SU-DHL-6 (cell line): ENCODE results near the gene SLC9A9.

Experiments
- H2AFZ ChIP-seq: fragments of 200-600 bp; sonication (generic); 2 replicates; pipeline ENCODE4 v1.6.1; 2014; ENCODE audit warnings: low read depth, mild to moderate bottlenecking, moderate library complexity, mixed read lengths, antibody characterized with exemption, low read length; ENCODE audit not compliant: severe bottlenecking
- H3F3A ChIP-seq: fragments of 200-600 bp; shearing (Covaris generic); 2 replicates; pipeline ENCODE4 v1.6.0; 2016; ENCODE audit warnings: antibody characterized with exemption, mild to moderate bottlenecking; ENCODE audit not compliant: insufficient read depth
- H3K27ac ChIP-seq: fragments of 200-600 bp; sonication (generic); 2 replicates; pipeline ENCODE4 v1.5.1; 2016; ENCODE audit warnings: low read depth, mild to moderate bottlenecking, low read length, moderate library complexity, mixed read lengths
- H3K27me3 ChIP-seq: fragments of 200-600 bp; sonication (generic), shearing (Covaris generic); 2 replicates; pipeline ENCODE4 v1.6.0; 2014; ENCODE audit warnings: mild to moderate bottlenecking, low read length
- H3K36me3 ChIP-seq: fragments of 200-600 bp; sonication (generic); 2 replicates; pipeline ENCODE4 v1.6.1; 2014; ENCODE audit warnings: mild to moderate bottlenecking, low read length, mixed read lengths
- H3K4me2 ChIP-seq: fragments of 300-600, 200-600 bp; shearing (Covaris generic), sonication (generic); 2 replicates; pipeline ENCODE4 v1.6.0; 2014; ENCODE audit warnings: low read length, low read depth, mild to moderate bottlenecking; ENCODE audit not compliant: poor library complexity, severe bottlenecking
- H3K4me3 ChIP-seq: fragments of 200-600 bp; sonication (generic); 2 replicates; pipeline ENCODE4 v1.5.1; 2014; ENCODE audit warnings: antibody characterized with exemption, low read length, mild to moderate bottlenecking, mixed read lengths; ENCODE audit not compliant: insufficient read depth, poor library complexity, severe bottlenecking
- H3K79me2 ChIP-seq: fragments of 200-600 bp; sonication (generic); 2 replicates; pipeline ENCODE4 v1.6.1; 2014; ENCODE audit warnings: mild to moderate bottlenecking, low read length, moderate library complexity; ENCODE audit not compliant: insufficient read depth
- H3K9ac ChIP-seq: fragments of 200-600 bp; sonication (generic); 2 replicates; pipeline ENCODE4 v1.7.0; 2014; ENCODE audit warnings: mild to moderate bottlenecking, low read length
- H3K9me2 ChIP-seq: fragments of 200-600 bp; sonication (generic); replicated peaks from 2 replicates; pipeline ENCODE4 v1.6.1; 2014; ENCODE audit warnings: low read length; ENCODE audit not compliant: insufficient read depth
- H3K9me3 ChIP-seq: fragments of 200-600 bp; sonication (generic); 2 replicates; pipeline ENCODE4 v1.6.1; 2014; ENCODE audit warnings: low read length, mixed read lengths; ENCODE audit not compliant: insufficient read depth
- H4K20me1 ChIP-seq: fragments of 200-600 bp; sonication (generic); 2 replicates; pipeline ENCODE4 v1.6.1; 2014; ENCODE audit warnings: low read depth, mild to moderate bottlenecking, antibody characterized with exemption, low read length, moderate library complexity, mixed read lengths
- CTCF ChIP-seq: fragments of 200-600 bp; sonication (generic); IDR thresholded peaks from one replicate; pipeline ENCODE4 v1.5.1; 2017; ENCODE audit warnings: antibody characterized with exemption, mild to moderate bottlenecking, low read length, moderate library complexity; ENCODE audit not compliant: insufficient read depth, poor library complexity, severe bottlenecking
- EZH2phosphoT487 ChIP-seq: fragments of 200-600 bp; sonication (generic), shearing (Covaris generic); conservative IDR thresholded peaks from 2 replicates; pipeline ENCODE4 v1.6.1; 2018; ENCODE audit warnings: mild to moderate bottlenecking, antibody characterized with exemption, low read length, moderate library complexity, mixed read lengths

Gene SLC9A9

GRCh38 chr3:143362115-143362991 lies 485.9 kb downstream of the SLC9A9 start:
- Histone ChIP-seq H4K20me1 (no peaks in the 10 kb centered on the region), H3K9ac (no peak overlapping the region), H3K9me2 (no peaks in the 10 kb centered on the region), H3K4me3 (no peak overlapping the region), H3K79me2 (no peaks in the 10 kb centered on the region), H3K4me2 (no peak overlapping the region), H3K27ac (no peak overlapping the region), H2AFZ (no peak overlapping the region), H3K36me3 (no peaks in the 10 kb centered on the region), H3K27me3 (no peaks in the 10 kb centered on the region), H3F3A (no peaks in the 10 kb centered on the region), H3K9me3 (no peaks in the 10 kb centered on the region)
- TF ChIP-seq CTCF (no peak), EZH2phosphoT487 (no peak)

- Histone ChIP-seq H2AFZ (no peak overlapping the region), H3K79me2 (no peaks in the 10 kb centered on the region), H3K4me3 (no peak overlapping the region), H3K4me2 (no peak overlapping the region), H4K20me1 (no peaks in the 10 kb centered on the region), H3K9me3 (no peaks in the 10 kb centered on the region), H3K27me3 (no peaks in the 10 kb centered on the region), H3K27ac (no peak overlapping the region), H3F3A (no peaks in the 10 kb centered on the region), H3K36me3 (no peaks in the 10 kb centered on the region), H3K9ac (no peak overlapping the region), H3K9me2 (no peaks in the 10 kb centered on the region)
- TF ChIP-seq CTCF (no peak), EZH2phosphoT487 (no peak)
These were observed 486.7 kb downstream of the SLC9A9 start for GRCh38 chr3:143361589-143361988.

DNA sequence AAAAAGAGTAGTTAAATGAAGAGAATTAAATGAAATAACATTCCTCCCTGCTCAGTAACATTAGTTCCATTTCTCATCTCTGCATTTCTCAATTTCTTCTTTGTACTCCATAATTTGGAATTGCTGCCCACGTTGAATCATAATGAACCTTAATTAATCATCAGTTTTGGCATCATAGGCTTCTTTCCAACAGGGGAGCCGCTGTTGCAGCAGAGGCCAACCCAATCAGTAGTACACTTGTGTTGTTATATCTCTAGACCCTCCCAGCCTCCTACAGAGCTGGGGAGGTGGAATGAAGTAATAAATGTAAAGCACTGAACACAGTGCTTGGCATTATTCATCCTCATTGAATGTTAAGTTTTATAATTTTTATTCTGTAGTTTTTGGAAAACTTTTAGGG lies 488.0 kb downstream of the SLC9A9 start:
- H3K9me2 ChIP-seq = no peaks in the 10 kb centered on the region
- no peak overlapping the region for H3K4me3 ChIP-seq
- no peaks in the 10 kb centered on the region for H3K27me3 ChIP-seq
- no peaks in the 10 kb centered on the region for H3K79me2 ChIP-seq
- H3K36me3 ChIP-seq = no peaks in the 10 kb centered on the region
- TF ChIP-seq EZH2phosphoT487 (no peak), CTCF (no peak)
- no peaks in the 10 kb centered on the region for H3K9me3 ChIP-seq
- no peak overlapping the region for H3K27ac ChIP-seq
- no peaks in the 10 kb centered on the region for H4K20me1 ChIP-seq
- H2AFZ ChIP-seq = no peak overlapping the region
- H3K9ac ChIP-seq = no peak overlapping the region
- H3K4me2 ChIP-seq = no peak overlapping the region
- H3F3A ChIP-seq = no peaks in the 10 kb centered on the region
